T-helper 17 cell (primary cell): ENCODE data around the gene STAT4. TPM values are rescaled to one million over a fixed set of nuclear protein-coding genes. Genes with fewer than 3 reads are reported as not detected.
"Not testable (repeated sequence)": the region's sequence is repeated elsewhere in the genome, so short reads cannot be mapped to it uniquely, and the experiment has no call there.

Source experiments
- ATAC-seq: fragments of 150-1000 bp; cut with Tn5 transposase; 2 replicates; pipeline ENCODE4 v1.10.0; 2021; ENCODE audit warnings: mild to moderate bottlenecking, moderate library complexity
- DNase-seq, 3 donors: peaks; one replicate each; pipeline versions ENCODE4 v3.0.0 to v3.0.0-alpha.2; 2020 to 2021
- H3K9me3 ChIP-seq: one replicate; pipeline ENCODE4 v1.7.0; 2013; ENCODE audit warnings: low read length, mild to moderate bottlenecking; ENCODE audit not compliant: control insufficient read depth, poor library complexity, severe bottlenecking
- H3K27ac Mint-ChIP-seq: one replicate; pipeline ENCODE4 v1.8.0; 2022; ENCODE audit warnings: mild to moderate bottlenecking, moderate library complexity, mixed read lengths
- H3K27me3 Mint-ChIP-seq: one replicate; pipeline ENCODE4 v1.8.0; 2022; ENCODE audit warnings: mixed read lengths
- H3K36me3 Mint-ChIP-seq: one replicate; pipeline ENCODE4 v1.8.0; 2022; ENCODE audit warnings: low read depth, mixed read lengths
- H3K4me1 Mint-ChIP-seq: one replicate; pipeline ENCODE4 v1.8.0; 2022; ENCODE audit warnings: mild to moderate bottlenecking, mixed read lengths
- H3K4me3 Mint-ChIP-seq: one replicate; pipeline ENCODE4 v1.8.0; 2022; ENCODE audit warnings: mild to moderate bottlenecking, moderate library complexity, mixed read lengths
- total RNA-seq, 4 donors: library from RNA in 2 of 4; stranded (reverse) in 2 of 4; gene quantifications; one replicate each; pipeline ENCODE4 v1.2.3 and lab custom pipeline; 2022 to 2026

Gene STAT4
- total RNA-seq, 2 donors from 2014 or later, result 117 to 128 TPM

- H3K4me1 Mint-ChIP-seq, result peaks cover 39% of the 10 kb centered on the region
These were observed 144.5 kb downstream of the STAT4 start for GRCh38 chr2:191006297-191006696.

GRCh38 chr2:191003405-191004309 is 147.1 kb downstream of the STAT4 start:
- ATAC-seq (no peak), DNase-seq (no peak)
- Mint-ChIP-seq H3K36me3 (peaks cover 16% of the 10 kb centered on the region), H3K27ac (peak overlapping the region; percentile 89), H3K4me3 (no peak overlapping the region), H3K27me3 (no peaks in the 10 kb centered on the region), H3K4me1 (peaks cover 34% of the 10 kb centered on the region)
- no peaks in the 10 kb centered on the region for H3K9me3 ChIP-seq

More at GRCh38 chr2:191006297-191006696, 144.5 kb downstream of the STAT4 start:
- H3K36me3 Mint-ChIP-seq, result peaks cover 15% of the 10 kb centered on the region
- DNase-seq (no peak), ATAC-seq (no peak)
- H3K27me3 Mint-ChIP-seq, result no peaks in the 10 kb centered on the region
- H3K9me3 ChIP-seq, result no peaks in the 10 kb centered on the region
- peak overlapping the region; percentile 74 for H3K27ac Mint-ChIP-seq
- no peak overlapping the region for H3K4me3 Mint-ChIP-seq

- no peak for ATAC-seq
- H3K4me1 Mint-ChIP-seq, result peaks cover 30% of the 10 kb centered on the region
These were observed 149.2 kb downstream of the STAT4 start for GRCh38 chr2:191001624-191002023.

GRCh38 chr2:191001032-191001431 is 149.8 kb downstream of the STAT4 start:
- H3K4me3 Mint-ChIP-seq, result no peak overlapping the region
- DNase-seq (no peak), ATAC-seq (no peak)
- H3K9me3 ChIP-seq, result no peaks in the 10 kb centered on the region
- H3K4me1 Mint-ChIP-seq, result peaks cover 30% of the 10 kb centered on the region
- H3K27me3 Mint-ChIP-seq, result no peaks in the 10 kb centered on the region
- peak overlapping the region; percentile 89 for H3K27ac Mint-ChIP-seq
- H3K36me3 Mint-ChIP-seq, result peaks cover 17% of the 10 kb centered on the region

More at GRCh38 chr2:191001624-191002023, 149.2 kb downstream of the STAT4 start:
- peak overlapping the region; percentile 89 for H3K27ac Mint-ChIP-seq
- H3K36me3 Mint-ChIP-seq, result peaks cover 17% of the 10 kb centered on the region
- DNase-seq, result no peak
- H3K27me3 Mint-ChIP-seq, result no peaks in the 10 kb centered on the region
- no peaks in the 10 kb centered on the region for H3K9me3 ChIP-seq
- H3K4me3 Mint-ChIP-seq, result no peak overlapping the region

GRCh38 chr2:190999949-191000665 is 150.7 kb downstream of the STAT4 start:
- H3K27me3 Mint-ChIP-seq, result no peaks in the 10 kb centered on the region
- peaks cover 22% of the 10 kb centered on the region for H3K36me3 Mint-ChIP-seq
- ATAC-seq (no peak), DNase-seq (no peak)
- no peaks in the 10 kb centered on the region for H3K9me3 ChIP-seq
- no peak overlapping the region for H3K4me3 Mint-ChIP-seq
- H3K27ac Mint-ChIP-seq, result peak overlapping the region; percentile 72
- peaks cover 37% of the 10 kb centered on the region for H3K4me1 Mint-ChIP-seq

- no peaks in the 10 kb centered on the region for H3K27me3 Mint-ChIP-seq
- H3K4me1 Mint-ChIP-seq, result peaks cover 40% of the 10 kb centered on the region
- no peak overlapping the region for H3K4me3 Mint-ChIP-seq
- DNase-seq, result no peak
- H3K27ac Mint-ChIP-seq, result peak overlapping the region; percentile 72
- no peaks in the 10 kb centered on the region for H3K9me3 ChIP-seq
- peak; percentile 18 for ATAC-seq
- peaks cover 25% of the 10 kb centered on the region for H3K36me3 Mint-ChIP-seq
These were observed 151.7 kb downstream of the STAT4 start for GRCh38 chr2:190999058-190999457.

GRCh38 chr2:190997526-190998113 is 153.2 kb downstream of the STAT4 start:
- no peaks in the 10 kb centered on the region for H3K9me3 ChIP-seq
- H3K27ac Mint-ChIP-seq, result peak overlapping the region; percentile 81
- H3K4me3 Mint-ChIP-seq, result no peak overlapping the region
- DNase-seq (no peak), ATAC-seq (no peak)
- peaks cover 27% of the 10 kb centered on the region for H3K36me3 Mint-ChIP-seq
- peaks cover 42% of the 10 kb centered on the region for H3K4me1 Mint-ChIP-seq
- H3K27me3 Mint-ChIP-seq, result no peaks in the 10 kb centered on the region

GRCh38 chr2:190996947-190997346 is 153.8 kb downstream of the STAT4 start:
- Mint-ChIP-seq H3K27me3 (no peaks in the 10 kb centered on the region), H3K27ac (peak overlapping the region; percentile 84), H3K36me3 (peaks cover 27% of the 10 kb centered on the region), H3K4me1 (peaks cover 38% of the 10 kb centered on the region), H3K4me3 (no peak overlapping the region)
- H3K9me3 ChIP-seq, result no peaks in the 10 kb centered on the region
- DNase-seq (no peak), ATAC-seq (peak; percentile 26)

GRCh38 chr2:190996338-190996946 is 154.4 kb downstream of the STAT4 start:
- Mint-ChIP-seq H3K4me1 (peaks cover 36% of the 10 kb centered on the region), H3K27me3 (no peaks in the 10 kb centered on the region), H3K4me3 (no peak overlapping the region), H3K36me3 (peaks cover 27% of the 10 kb centered on the region), H3K27ac (peak overlapping the region; percentile 84)
- ATAC-seq, result peak; percentile 87
- H3K9me3 ChIP-seq, result no peaks in the 10 kb centered on the region
- DNase-seq, result no peak

GRCh38 chr2:190995315-190995714 is 155.5 kb downstream of the STAT4 start:
- not testable (repeated sequence) for H3K27me3 Mint-ChIP-seq, DNase-seq, ATAC-seq, H3K9me3 ChIP-seq, H3K4me3 Mint-ChIP-seq
- H3K27ac Mint-ChIP-seq, result peak overlapping the region; percentile 84
- H3K36me3 Mint-ChIP-seq, result peaks cover 24% of the 10 kb centered on the region
- H3K4me1 Mint-ChIP-seq, result peaks cover 30% of the 10 kb centered on the region

- Mint-ChIP-seq H3K36me3 (peaks cover 24% of the 10 kb centered on the region), H3K4me1 (peaks cover 27% of the 10 kb centered on the region), H3K4me3 (no peak overlapping the region), H3K27me3 (no peaks in the 10 kb centered on the region), H3K27ac (peak overlapping the region; percentile 82)
- no peaks in the 10 kb centered on the region for H3K9me3 ChIP-seq
- DNase-seq (no peak), ATAC-seq (no peak)
These were observed 156.6 kb downstream of the STAT4 start for GRCh38 chr2:190994148-190994547.

GRCh38 chr2:190993292-190993643 is 157.5 kb downstream of the STAT4 start:
- DNase-seq (no peak), ATAC-seq (no peak)
- Mint-ChIP-seq H3K27me3 (no peaks in the 10 kb centered on the region), H3K4me1 (peaks cover 27% of the 10 kb centered on the region), H3K4me3 (no peak overlapping the region), H3K27ac (peak overlapping the region; percentile 82), H3K36me3 (peaks cover 24% of the 10 kb centered on the region)
- no peaks in the 10 kb centered on the region for H3K9me3 ChIP-seq

- no peaks in the 10 kb centered on the region for H3K27me3 Mint-ChIP-seq
- no peak overlapping the region for H3K4me3 Mint-ChIP-seq
- peaks cover 13% of the 10 kb centered on the region for H3K36me3 Mint-ChIP-seq
- no peak for DNase-seq
- ATAC-seq, result no peak
- H3K9me3 ChIP-seq, result no peaks in the 10 kb centered on the region
- H3K27ac Mint-ChIP-seq, result peak overlapping the region; percentile 54
- peaks cover 11% of the 10 kb centered on the region for H3K4me1 Mint-ChIP-seq
These were observed 160.7 kb downstream of the STAT4 start for GRCh38 chr2:190990132-190990531.
